ENCODE measurements around the gene KLHL6.
A peak's percentile ranks its signal among the peaks of the same experiment; 100 is the strongest.

The KLHL6 gene

DNA sequence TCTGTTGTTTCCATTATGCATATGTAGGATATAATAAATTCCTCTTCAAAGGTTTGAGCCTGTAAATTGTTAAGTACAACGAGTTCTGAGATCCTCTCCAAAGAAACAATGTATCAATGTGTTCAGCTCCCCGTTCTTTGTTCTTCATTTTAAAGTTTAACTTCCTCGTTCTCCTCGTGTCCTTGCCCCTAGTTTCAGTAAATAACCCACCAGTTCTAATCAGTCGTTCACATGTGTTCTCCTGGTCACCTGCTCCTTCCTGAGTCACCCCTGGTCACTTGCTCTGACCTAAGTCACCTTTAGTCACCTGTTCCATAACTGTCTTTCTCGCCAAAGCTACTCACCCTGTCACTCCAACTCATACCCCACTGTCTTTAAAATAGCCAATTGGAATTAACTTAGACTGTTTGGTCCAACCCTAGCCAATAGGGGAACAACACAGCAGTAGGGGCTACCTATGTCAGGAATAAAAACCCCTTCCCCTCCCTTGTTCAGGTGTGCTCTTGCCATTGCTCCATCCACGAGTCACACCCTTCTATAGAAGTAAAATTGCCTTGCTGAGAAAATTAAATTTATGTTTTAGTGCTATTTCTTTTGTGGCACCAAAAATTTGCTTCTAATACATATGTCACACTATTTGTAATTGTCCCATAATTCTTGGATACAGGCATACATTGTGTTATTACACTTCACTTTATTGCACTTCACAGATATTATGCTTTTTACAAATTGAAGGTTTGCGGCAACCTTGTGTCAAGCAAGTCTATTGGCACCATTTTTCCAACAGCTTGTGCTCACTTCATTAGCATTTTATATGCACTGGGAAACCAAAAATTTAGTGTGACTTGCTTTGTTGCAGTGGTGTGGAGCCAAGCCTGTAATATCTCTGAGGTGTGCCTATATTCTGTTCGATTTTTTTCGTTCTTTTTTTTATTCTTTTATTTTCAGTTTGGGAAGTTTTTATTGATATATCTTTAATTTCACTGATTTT is 111.8 kb downstream of the KLHL6 start:
- DNase-seq, result no peak

- DNase-seq, result no peak
Measured at GRCh38 chr3:183442994-183443393, 112.5 kb downstream of the KLHL6 start.

DNA sequence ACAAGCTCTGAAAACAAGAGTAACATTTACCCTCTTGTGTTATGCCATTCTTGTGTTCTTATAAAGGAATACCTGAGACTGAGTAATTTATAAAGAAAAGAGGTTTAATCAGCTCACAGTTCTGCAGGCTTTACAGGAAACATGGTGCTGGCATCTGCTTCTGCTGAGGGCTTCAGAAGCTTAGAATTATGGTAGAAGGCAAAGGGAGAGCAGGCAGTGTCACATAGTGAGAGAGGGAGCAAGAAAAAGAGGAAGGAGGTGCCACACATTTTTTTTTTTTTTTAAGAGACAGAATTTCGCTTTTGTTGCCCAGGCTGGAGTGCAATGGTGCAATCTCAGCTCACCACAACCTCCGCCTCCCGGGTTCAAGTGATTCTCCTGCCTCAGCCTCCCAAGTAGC is 115.0 kb downstream of the KLHL6 start:
- DNase-seq, result peak; percentile 30

- DNase-seq, result no peak
Measured at GRCh38 chr3:183439515-183439914, 116.0 kb downstream of the KLHL6 start.

DNA sequence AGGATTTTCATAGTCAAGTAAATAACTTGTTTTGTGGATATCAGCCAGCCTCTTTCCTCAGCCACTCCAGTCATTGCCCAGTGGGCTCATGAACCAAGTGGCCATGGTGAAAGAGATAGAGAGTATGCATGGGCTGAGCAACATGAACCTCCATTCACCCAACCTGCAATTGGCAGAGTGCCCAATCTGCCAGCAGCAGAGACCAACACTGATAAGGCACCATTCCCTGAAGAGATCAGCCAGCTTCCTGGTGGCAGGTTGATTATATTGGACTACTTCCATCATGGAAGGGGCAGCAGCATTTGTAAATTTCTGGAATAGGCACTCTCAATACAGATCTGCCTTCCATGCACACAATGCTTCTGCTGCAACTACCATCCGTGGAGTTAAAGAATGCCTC is 116.8 kb downstream of the KLHL6 start:
- DNase-seq, result peak; percentile 35

- no peak for DNase-seq
Measured at GRCh38 chr3:183437666-183438564, 117.6 kb downstream of the KLHL6 start.
